IMR-90 (cell line): ENCODE measurements around the gene NEUROG3. TPM values are rescaled to one million over a fixed set of nuclear protein-coding genes. Genes with fewer than 3 reads are reported as not detected.

Experiments used
- ATAC-seq: fragments of 200-7000 bp; cut with Tn5 transposase; 2 replicates; pipeline ENCODE4 v1.9.1; 2020; ENCODE audit warnings: low read depth, mild to moderate bottlenecking, moderate library complexity
- BruUV-seq: library from RNA; stranded (reverse); fragments of 400-500 nt; replicated peaks from 2 replicates; lab custom pipeline; 2021; lab: Mats Ljungman, UMichigan
- CTCF ChIA-PET: fragments of 300-600 bp; formaldehyde crosslinking; extraction: SDS; loops from one replicate; lab custom pipeline; 2021; ENCODE audit warnings: antibody characterized with exemption; lab: Yijun Ruan, JAX
- POLR2A ChIA-PET: fragments of 300-600 bp; sonication (Branson Sonifier 250); formaldehyde crosslinking; loops from one replicate; lab custom pipeline; 2022; ENCODE audit warnings: antibody characterized with exemption; ENCODE audit not compliant: unreplicated experiment; lab: Charles Lee
- DNase-seq: peaks from one replicate; pipeline ENCODE4 v3.0.0; 2013
- H2AFZ ChIP-seq: replicated peaks from 2 replicates; pipeline ENCODE3; 2013; ENCODE audit warnings: low read length, mild to moderate bottlenecking; ENCODE audit not compliant: poor library complexity
- H2AK5ac ChIP-seq: 2 replicates; pipeline ENCODE4 v1.6.1; 2013; ENCODE audit warnings: low read depth, low read length, inconsistent platforms
- H2AK9ac ChIP-seq: replicated peaks from 2 replicates; pipeline ENCODE3; 2013; ENCODE audit warnings: mild to moderate bottlenecking, low read depth, low read length, moderate library complexity; ENCODE audit not compliant: poor library complexity
- H2BK120ac ChIP-seq: 2 replicates; pipeline ENCODE4 v1.6.1; 2013; ENCODE audit warnings: low read depth, low read length, inconsistent platforms
- H2BK15ac ChIP-seq: 3 replicates; pipeline ENCODE4 v1.6.1; 2013; ENCODE audit warnings: low read depth, low read length, inconsistent platforms
- H2BK20ac ChIP-seq: 2 replicates; pipeline ENCODE4 v1.6.1; 2013; ENCODE audit warnings: low read depth, mild to moderate bottlenecking, inconsistent platforms, low read length, moderate library complexity
- H2BK5ac ChIP-seq: 2 replicates; pipeline ENCODE4 v1.6.1; 2013; ENCODE audit warnings: mild to moderate bottlenecking, low read depth, low read length, inconsistent platforms; ENCODE audit not compliant: poor library complexity, severe bottlenecking
- H3K14ac ChIP-seq: replicated peaks from 2 replicates; pipeline ENCODE4 v1.6.1; 2013; ENCODE audit warnings: low read depth, low read length, inconsistent platforms
- H3K18ac ChIP-seq: 2 replicates; pipeline ENCODE4 v1.6.1; 2013; ENCODE audit warnings: low read depth, low read length, control low read depth
- H3K23ac ChIP-seq: 2 replicates; pipeline ENCODE4 v1.6.1; 2013; ENCODE audit warnings: low read depth, low read length, inconsistent platforms
- H3K27ac ChIP-seq: 2 replicates; pipeline ENCODE4 v1.5.1; 2013; ENCODE audit warnings: mild to moderate bottlenecking, control low read depth, low read length; ENCODE audit not compliant: insufficient read depth
- H3K27me3 ChIP-seq: 2 replicates; pipeline ENCODE4 v1.6.1; 2013; ENCODE audit warnings: low read length; ENCODE audit not compliant: control insufficient read depth, insufficient read depth
- H3K36me3 ChIP-seq: 2 replicates; pipeline ENCODE4 v1.6.1; 2013; ENCODE audit warnings: low read length, mixed read lengths; ENCODE audit not compliant: control insufficient read depth, insufficient read depth
- H3K4ac ChIP-seq: 2 replicates; pipeline ENCODE4 v1.6.1; 2013; ENCODE audit warnings: low read depth, low read length, inconsistent platforms
- H3K4me1 ChIP-seq: 2 replicates; pipeline ENCODE4 v1.6.1; 2013; ENCODE audit warnings: low read length, mixed read lengths; ENCODE audit not compliant: control insufficient read depth, insufficient read depth
- H3K4me2 ChIP-seq: 2 replicates; pipeline ENCODE4 v1.6.1; 2013; ENCODE audit warnings: low read depth, mild to moderate bottlenecking, control low read depth, low read length, moderate library complexity
- H3K4me3 ChIP-seq: 2 replicates; pipeline ENCODE4 v1.5.1; 2013; ENCODE audit warnings: low read depth, mild to moderate bottlenecking, control low read depth, low read length, moderate library complexity; ENCODE audit not compliant: insufficient read depth
- H3K56ac ChIP-seq: 2 replicates; pipeline ENCODE4 v1.6.1; 2013; ENCODE audit warnings: low read length, inconsistent platforms; ENCODE audit not compliant: insufficient read depth; ENCODE audit errors: extremely low read depth
- H3K79me1 ChIP-seq, 2 experiments: 2 replicates each; pipeline ENCODE4 v1.6.1; 2013; ENCODE audit warnings: low read length in 2 of 2, inconsistent platforms in 1 of 2, low read depth in 1 of 2
- H3K9ac ChIP-seq: 2 replicates; pipeline ENCODE4 v1.6.1; 2013; ENCODE audit warnings: low read depth, low read length, control low read depth
- H3K9me1 ChIP-seq: 2 replicates; pipeline ENCODE4 v1.6.1; 2013; ENCODE audit warnings: low read length, inconsistent platforms; ENCODE audit not compliant: insufficient read depth
- H3K9me3 ChIP-seq: 2 replicates; pipeline ENCODE4 v1.6.1; 2013; ENCODE audit warnings: low read length; ENCODE audit not compliant: control insufficient read depth, insufficient read depth
- H4K20me1 ChIP-seq: 2 replicates; pipeline ENCODE4 v1.6.1; 2013; ENCODE audit warnings: low read length, inconsistent platforms; ENCODE audit not compliant: insufficient read depth
- H4K5ac ChIP-seq: 2 replicates; pipeline ENCODE4 v1.6.1; 2013; ENCODE audit warnings: mild to moderate bottlenecking, low read depth, low read length, control low read depth
- H4K8ac ChIP-seq, 2 experiments: 2 replicates each; pipeline ENCODE4 v1.6.1; 2013; ENCODE audit warnings: low read depth in 2 of 2, low read length in 2 of 2, control low read depth in 1 of 2, inconsistent platforms in 1 of 2
- H4K91ac ChIP-seq: 2 replicates; pipeline ENCODE4 v1.6.1; 2013; ENCODE audit warnings: low read depth, low read length, inconsistent platforms; ENCODE audit not compliant: insufficient read depth
- CTCF ChIP-seq: conservative IDR thresholded peaks from 2 replicates; pipeline ENCODE4 v1.5.1; 2012; ENCODE audit warnings: mild to moderate bottlenecking, low read depth, low read length, improper control_type of control experiment
- POLR2A ChIP-seq: IDR thresholded peaks from 2 replicates; pipeline ENCODE4 v1.6.1; 2012; ENCODE audit warnings: mild to moderate bottlenecking, low read depth, low read length
- RFX5 ChIP-seq: IDR thresholded peaks from 2 replicates; pipeline ENCODE4 v1.8.0; 2012; ENCODE audit warnings: low read depth, mild to moderate bottlenecking, low read length, moderate library complexity
- WGBS, 2 experiments: methylation state at CpG; one replicate each; pipeline versions ENCODE4 v1.1.5 to v1.1.7; 2013; ENCODE audit warnings: missing lambda C conversion rate in 2 of 2; ENCODE audit not compliant: insufficient read length in 1 of 2; ENCODE audit errors: extremely low coverage in 2 of 2; 5-methylcytosine and 5-hydroxymethylcytosine counted together
- dilution Hi-C: fragments of 300-500 bp; cut with HindIII; formaldehyde crosslinking; loops from one replicate; pipeline ENCODE4 v1.14.3; 2018; ENCODE audit warnings: low sequenced_read_pairs; ENCODE audit not compliant: unreplicated experiment
- in situ Hi-C: fragments of 300-500 bp; cut with MboI; formaldehyde crosslinking; loops from 3 replicates; pipeline ENCODE4 v1.14.3; 2019; ENCODE audit warnings: low sequenced_read_pairs, inconsistent platforms, mixed read lengths
- intact Hi-C: fragments of 100-400 bp; cut with micrococcal nuclease; formaldehyde crosslinking; loops from 2 replicates; pipeline ENCODE4 v1.10.0; 2022
- polyA plus RNA-seq, 3 experiments: library from polyadenylated mRNA; depleted of rRNA; stranded (reverse); fragments of >200 nt; gene quantifications; 2 replicates each; pipeline ENCODE4 v1.2.3, GENCODE V29; 2012; ENCODE audit warnings: low replicate concordance in 1 of 3
- total RNA-seq: library from RNA; depleted of rRNA; stranded (reverse); fragments of >200 nt; gene quantifications from 2 replicates; pipeline ENCODE4 v1.2.3, GENCODE V29; 2012

NEUROG3 gene
- total and polyA plus RNA-seq, 2 of the 4 experiments (the other 2 are of a cell fraction): not detected

- Histone ChIP-seq H3K79me1 (no peaks in the 10 kb centered on the region), H4K5ac (no peak overlapping the region), H2BK5ac (no peak overlapping the region), H3K4me1 (no peaks in the 10 kb centered on the region), H3K18ac (no peak overlapping the region), H3K4ac (no peak overlapping the region), H2BK120ac (no peak overlapping the region), H3K27ac (no peak overlapping the region), H2AFZ (no peak overlapping the region), H3K4me2 (no peak overlapping the region), H3K9me1 (no peaks in the 10 kb centered on the region), H3K4me3 (no peak overlapping the region), H3K36me3 (no peaks in the 10 kb centered on the region), H2AK5ac (no peak overlapping the region), H3K56ac (no peak overlapping the region), H4K20me1 (no peaks in the 10 kb centered on the region), H3K9me3 (no peaks in the 10 kb centered on the region), H4K8ac (no peak overlapping the region), H3K9ac (no peak overlapping the region), H3K14ac (no peak overlapping the region), H3K23ac (no peak overlapping the region), H2BK20ac (no peak overlapping the region), H4K91ac (no peak overlapping the region), H2BK15ac (no peak overlapping the region), H3K27me3 (peaks cover 28% of the 10 kb centered on the region), H2AK9ac (no peak overlapping the region)
- DNase-seq: no peak
- in situ Hi-C loops: no loop called here
- dilution Hi-C loops: no loop called here
- WGBS, 2 experiments: no CpG with 5 or more reads among the region's 5 CpGs
- ChIA-PET CTCF (no interaction called here), POLR2A (no interaction called here)
- ATAC-seq: no peak
- intact Hi-C loops: no loop called here
- TF ChIP-seq CTCF (no peak), POLR2A (no peak), RFX5 (no peak)
- BruUV-seq: no TSS peak
These were observed 10.4 kb downstream of the NEUROG3 start for GRCh38 chr10:69562731-69563254.
